T-helper 22 cell (primary cell): Measurements from ENCODE around the gene UBE2I.

ENCODE experiments used
- DNase-seq: peaks from one replicate; pipeline ENCODE4 v3.0.0-alpha.2; 2020; ENCODE audit warnings: low read depth

Gene UBE2I

GRCh38 chr16:1330931-1331711, 21.7 kb downstream of the UBE2I start:
- no peak for DNase-seq

DNA sequence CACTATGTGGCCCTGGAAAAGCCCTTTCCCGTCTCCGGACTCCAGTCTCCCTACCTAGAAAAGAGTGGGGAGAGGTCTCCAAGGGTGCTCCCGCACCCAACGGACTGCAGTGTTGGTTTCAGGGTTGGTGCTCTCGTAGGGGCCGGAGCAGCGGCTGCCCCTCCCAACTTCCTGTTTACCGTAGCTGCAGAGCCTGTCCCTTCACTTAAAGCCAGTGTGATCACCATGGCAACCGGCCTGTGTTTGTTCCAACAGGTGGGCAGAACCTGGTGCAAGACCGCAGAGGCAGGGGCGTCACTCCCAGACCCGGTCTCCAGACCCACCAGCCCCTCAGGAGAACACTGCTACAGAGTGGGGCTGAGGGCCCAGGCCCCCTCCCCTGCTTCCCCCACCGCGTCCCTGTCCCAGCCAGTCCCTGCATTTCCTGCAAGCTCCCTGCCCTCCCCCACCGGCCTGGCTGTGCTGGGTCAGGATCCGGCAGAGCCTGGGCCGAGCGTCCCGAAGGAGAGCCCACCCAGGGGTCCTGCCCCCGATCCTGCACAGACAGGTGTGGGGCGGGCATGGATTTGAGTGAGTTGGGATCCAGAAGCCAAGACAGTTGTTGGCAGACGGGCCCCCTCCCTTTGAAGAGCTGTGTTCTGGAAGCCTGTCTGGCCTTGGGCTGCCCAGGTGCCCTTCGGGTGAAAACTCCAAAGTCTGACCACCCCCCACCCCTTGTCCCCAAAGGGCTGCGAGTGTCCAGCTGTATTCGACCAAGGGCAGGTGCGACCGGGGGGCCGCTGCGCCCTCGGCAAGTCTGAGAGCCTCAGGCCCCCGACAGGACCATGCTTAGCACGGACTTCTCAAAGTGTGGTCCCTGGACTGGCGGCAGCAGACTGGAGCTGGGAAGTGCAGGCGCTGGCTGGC, 22.5 kb downstream of the UBE2I start:
- DNase-seq, result no peak

- no peak for DNase-seq
Measured at GRCh38 chr16:1332618-1333148, 23.2 kb downstream of the UBE2I start.

DNA sequence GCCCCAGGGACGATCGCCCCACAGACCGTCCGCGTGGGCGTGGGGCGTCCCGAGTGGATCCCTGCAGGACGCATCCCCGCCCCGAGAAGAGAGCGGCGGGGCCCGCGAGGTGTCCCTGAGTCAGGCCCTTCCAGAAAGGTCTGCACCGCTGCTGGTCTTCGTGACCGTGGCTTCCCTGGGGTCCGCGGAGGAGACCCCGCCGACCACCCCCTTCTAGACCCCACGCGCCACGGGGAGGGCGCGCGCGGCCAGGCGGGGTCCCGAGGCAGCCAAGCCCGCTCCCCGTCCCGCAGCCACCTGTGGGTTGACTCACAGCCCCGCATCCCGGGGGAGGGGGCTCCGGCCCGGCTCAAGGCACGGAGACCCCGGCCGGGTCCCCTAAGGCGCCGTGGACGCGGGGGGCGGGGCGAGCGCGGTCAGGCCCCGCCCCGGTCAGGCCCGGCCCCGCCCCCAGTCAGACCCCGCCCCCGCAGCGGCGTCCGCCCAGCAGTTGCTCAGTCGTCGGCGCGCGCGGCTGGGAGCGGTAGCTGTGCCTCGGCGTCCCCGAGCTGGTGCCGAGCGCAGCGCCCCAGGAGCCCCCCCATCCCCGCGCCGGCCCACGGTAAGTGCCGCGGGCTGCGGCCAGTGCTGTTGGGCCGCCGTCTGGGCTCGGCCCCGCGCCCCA, 23.8 kb downstream of the UBE2I start, which contains the start of gene BAIAP3:
TSS of gene BAIAP3 (plus strand) at position 497 of the 664 bp plus-strand sequence. CDS start 4,905 bp downstream, outside the sequence.
- DNase-seq, result no peak

DNA sequence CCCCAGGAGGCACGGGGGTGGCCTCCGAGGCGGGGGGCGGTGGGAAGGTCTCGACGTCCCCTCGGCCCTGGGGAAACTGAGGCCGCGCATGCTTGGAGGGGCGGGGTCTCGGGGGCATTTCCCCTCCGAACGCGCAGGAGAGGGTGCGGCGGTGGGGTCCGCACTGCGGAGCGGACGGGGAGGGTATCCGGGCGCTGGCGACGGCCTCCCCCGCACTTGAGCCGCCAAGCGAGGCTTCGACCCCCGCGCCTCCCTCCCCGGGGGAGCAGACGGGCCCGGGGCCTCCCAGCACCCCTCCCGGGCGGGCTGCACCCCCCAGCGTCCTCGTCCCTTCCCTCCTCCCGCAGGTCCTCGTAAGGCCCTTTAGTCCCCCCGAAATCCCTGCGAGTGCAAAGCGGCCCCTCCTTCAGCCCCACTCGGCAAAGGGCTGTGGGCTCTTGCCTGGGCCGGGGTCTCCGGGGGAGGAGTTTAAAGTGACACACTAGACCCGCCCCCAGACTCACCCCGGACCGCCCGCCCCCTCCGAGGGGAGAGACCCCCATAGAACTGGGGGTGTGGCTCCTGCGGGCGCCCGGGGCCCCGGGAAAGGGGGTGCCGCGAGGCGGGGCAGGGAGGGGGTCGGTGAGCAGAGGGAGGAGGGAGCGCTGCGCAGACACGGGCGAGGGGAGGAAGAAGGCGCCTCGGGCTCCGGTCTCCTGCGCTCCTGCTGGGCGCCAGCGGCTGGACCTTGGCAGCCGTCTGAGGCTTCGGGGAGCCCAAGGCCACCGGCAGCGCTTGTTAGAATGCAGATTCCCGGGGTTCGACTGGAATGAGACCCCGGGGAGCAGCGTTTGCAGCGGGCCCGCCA, 24.6 kb downstream of the UBE2I start:
- no peak for DNase-seq

GRCh38 chr16:1334739-1335138, 25.3 kb downstream of the UBE2I start:
- no peak for DNase-seq

DNA sequence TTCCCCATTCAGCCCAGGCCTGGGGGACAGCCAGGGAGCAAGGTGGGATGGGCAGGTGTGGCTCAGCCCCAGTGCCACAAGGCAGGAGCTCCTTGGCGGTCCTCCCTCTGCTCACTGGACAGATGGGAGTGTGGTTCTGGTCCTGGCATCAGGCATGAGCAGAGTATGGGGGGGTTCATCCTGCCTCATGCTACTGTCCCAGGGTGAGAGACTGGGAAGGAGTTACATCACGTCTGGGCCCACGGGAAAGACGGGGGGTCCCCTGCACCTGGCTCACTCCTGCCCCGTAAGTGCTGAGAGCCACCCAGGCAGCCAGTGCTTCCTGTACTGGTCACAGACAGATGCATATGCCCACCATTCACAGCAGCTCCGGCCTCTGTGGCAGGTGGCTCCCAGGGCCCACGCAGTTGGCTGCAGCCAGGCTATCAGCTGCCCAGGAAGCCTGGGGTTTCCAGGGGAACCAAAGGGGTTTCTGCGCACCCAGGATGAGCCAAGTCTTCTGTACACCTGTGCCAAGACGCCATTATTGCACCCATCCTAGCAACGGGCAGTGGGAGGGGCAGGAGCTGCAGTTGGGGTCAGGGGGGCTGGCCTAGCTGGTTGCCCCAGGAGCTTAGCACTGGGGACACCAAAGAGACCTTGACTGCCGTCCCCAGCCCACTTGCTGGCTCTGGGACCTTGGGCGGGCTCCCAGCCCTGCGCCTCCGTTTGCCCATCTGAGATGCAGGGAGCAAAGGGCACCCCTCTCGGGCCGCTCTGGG, 26.0 kb downstream of the UBE2I start:
- no peak for DNase-seq

DNA sequence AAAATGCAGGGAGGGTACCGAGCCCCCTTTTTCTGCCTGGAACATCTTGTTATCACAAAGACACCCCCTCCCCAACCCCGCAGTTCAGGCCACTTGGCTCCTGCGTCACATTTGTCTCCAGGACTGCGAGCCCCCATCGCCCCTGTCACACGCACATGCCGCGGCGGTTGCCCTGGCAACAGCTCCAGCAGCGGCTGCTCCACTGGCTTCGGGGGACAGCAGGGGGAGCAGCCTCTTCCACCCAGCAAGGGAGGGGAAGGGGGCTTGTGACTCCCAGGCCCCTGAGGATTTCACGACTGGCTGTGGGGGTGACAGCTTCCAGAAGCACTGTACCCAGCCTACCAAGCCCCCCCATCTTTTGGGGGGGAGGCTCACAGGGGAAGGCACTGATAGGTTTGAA, 26.6 kb downstream of the UBE2I start:
- DNase-seq, result no peak

GRCh38 chr16:1336619-1337018, 27.2 kb downstream of the UBE2I start:
- DNase-seq, result no peak

DNA sequence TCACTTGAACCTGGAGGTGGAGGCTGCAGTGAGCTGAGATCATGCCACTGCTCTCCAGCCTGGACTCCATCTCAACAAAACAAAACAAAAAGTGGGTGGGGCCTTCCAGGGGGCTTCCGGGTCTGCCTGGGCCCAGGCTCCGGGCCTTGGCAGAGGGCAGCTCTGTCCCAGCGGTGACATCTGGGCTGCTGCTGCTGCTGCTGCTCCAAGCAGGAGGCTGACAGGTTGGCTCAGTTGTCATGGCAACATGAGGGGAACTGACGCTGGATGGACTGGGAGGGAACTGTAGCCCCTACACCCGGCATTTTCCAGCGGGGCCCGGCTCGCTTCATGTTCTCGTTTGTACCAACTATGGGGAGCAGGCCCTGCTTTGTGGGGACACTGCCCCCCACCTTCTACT, 28.1 kb downstream of the UBE2I start:
- no peak for DNase-seq

DNA sequence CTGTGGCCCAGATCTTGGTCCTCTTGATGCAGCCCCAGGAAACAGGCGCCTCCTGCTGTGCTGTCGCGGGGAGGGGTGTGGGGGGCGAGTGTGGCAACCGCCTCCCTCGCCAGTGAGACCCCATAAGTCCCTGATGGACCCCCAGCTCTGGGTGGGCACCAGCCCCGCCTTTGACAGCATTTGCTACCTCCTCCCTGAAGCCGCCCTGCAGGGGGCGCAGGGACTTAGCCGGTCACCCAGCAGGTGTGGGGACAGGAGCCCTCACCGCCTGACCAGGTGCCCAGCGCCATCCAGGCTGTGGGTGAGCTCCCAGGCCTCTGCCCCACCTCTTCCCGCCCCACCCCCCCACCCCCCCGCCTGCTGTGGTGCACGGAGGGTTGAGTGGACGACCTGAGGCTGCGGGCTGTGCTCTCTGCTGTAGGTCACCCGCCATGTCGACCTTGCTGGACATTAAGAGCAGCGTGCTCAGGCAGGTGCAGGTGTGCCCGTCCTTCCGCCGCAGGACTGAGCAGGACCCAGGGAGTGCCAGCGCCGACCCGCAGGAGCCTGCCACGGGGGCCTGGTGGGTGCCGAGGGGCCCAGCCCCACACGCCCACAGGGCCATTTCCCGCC, 28.8 kb downstream of the UBE2I start:
- no peak for DNase-seq

- DNase-seq, result no peak
Measured at GRCh38 chr16:1338855-1339675, 29.6 kb downstream of the UBE2I start.

DNA sequence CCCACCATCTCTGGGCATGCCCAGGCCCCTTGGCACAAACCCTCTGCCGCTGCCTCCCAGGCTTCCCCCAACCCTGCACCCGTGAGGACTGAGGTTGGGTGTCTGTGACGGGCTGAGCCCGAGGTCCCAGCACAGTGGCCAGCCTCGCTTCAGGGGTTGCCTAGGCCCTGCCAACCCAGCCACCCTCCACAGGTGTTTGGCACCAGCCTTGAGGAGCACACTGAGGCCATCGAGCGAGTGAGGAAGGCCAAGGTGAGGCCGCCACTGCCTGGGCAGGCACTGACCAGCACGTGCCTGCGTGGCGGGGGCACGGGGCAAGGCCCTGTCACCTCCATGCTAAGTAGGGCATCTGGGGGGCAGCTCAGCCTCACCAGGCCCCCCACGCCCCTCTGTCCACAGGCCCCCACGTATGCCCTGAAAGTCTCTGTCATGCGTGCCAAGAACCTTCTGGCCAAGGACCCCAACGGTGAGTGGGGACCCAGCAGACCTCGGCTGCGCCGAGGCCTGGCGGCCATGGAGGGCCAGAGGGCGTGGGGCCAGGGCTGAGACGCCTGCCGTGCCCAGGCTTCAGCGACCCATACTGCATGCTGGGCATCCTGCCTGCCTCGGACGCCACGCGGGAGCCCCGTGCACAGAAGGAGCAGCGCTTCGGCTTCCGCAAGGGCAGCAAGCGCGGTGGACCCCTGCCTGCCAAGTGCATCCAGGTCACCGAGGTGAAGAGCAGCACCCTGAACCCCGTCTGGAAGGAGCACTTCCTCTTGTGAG, 31.5 kb downstream of the UBE2I start:
- DNase-seq, result no peak

GRCh38 chr16:1341495-1342420, 32.3 kb downstream of the UBE2I start:
- no peak for DNase-seq

GRCh38 chr16:1342526-1343427, 33.3 kb downstream of the UBE2I start:
- DNase-seq, result peak; percentile 97
